K562 (cell line): ENCODE data around the gene RANGAP1. TPM values are rescaled to one million over a fixed set of nuclear protein-coding genes. Genes with fewer than 3 reads are reported as not detected.

ENCODE experiments used
- BCLAF1 ChIP-seq, 2 experiments: fragments of 450-650 bp in 1 of 2; IDR thresholded peaks; 2 replicates each; pipeline ENCODE4 v1.6.1; 2011 to 2017; ENCODE audit warnings: low read depth in 2 of 2, antibody characterized with exemption in 1 of 2, borderline replicate concordance in 1 of 2, low read length in 1 of 2, mild to moderate bottlenecking in 1 of 2, mixed read lengths in 1 of 2; ENCODE audit not compliant: control insufficient read depth in 1 of 2
- BDP1 ChIP-seq: IDR thresholded peaks from 3 replicates; pipeline ENCODE4 v1.6.1; 2011; ENCODE audit not compliant: insufficient read length, insufficient read depth
- GMEB1 ChIP-seq: fragments of 250-450 bp; sonication (Bioruptor Pico); IDR thresholded peaks from 2 replicates; pipeline ENCODE4 v1.4.0; 2020; ENCODE audit warnings: mild to moderate bottlenecking
- NFE2L1 ChIP-seq: fragments of 450-650 bp; IDR thresholded peaks from 2 replicates; pipeline ENCODE4 v1.6.1; 2016; ENCODE audit warnings: missing genetic modification characterization, low read depth, mild to moderate bottlenecking, missing compliant biosample characterization, moderate library complexity, borderline replicate concordance
- NRF1 ChIP-seq, 2 experiments: fragments of 450-650 bp; IDR thresholded peaks in 1 of 2; conservative IDR thresholded peaks in 1 of 2; 2 replicates each; pipeline ENCODE4 v1.6.1; 2014; ENCODE audit warnings: mild to moderate bottlenecking in 2 of 2
- PHF8 ChIP-seq: fragments of 200-600 bp; sonication (generic); IDR thresholded peaks from 2 replicates; pipeline ENCODE4 v1.6.1; 2012; ENCODE audit warnings: mixed run types, mild to moderate bottlenecking, inconsistent platforms, low read length, moderate library complexity, borderline replicate concordance
- RBFOX2 ChIP-seq: fragments of 200-400 bp; formaldehyde crosslinking; IDR thresholded peaks from 2 replicates; pipeline ENCODE4 v1.6.1; 2017; ENCODE audit warnings: low read depth, mild to moderate bottlenecking, low read length, moderate library complexity
- RBM14 ChIP-seq: fragments of 200-400 bp; formaldehyde crosslinking; IDR thresholded peaks from 2 replicates; pipeline ENCODE4 v1.6.1; 2018; ENCODE audit warnings: low read depth, mild to moderate bottlenecking, low read length, moderate library complexity, borderline replicate concordance; ENCODE audit not compliant: insufficient read depth
- SETDB1 ChIP-seq: IDR thresholded peaks from one replicate; pipeline ENCODE4 v1.6.1; 2012; ENCODE audit warnings: low read length, control low read depth, inconsistent platforms
- SMAD3 ChIP-seq: fragments of 450-650 bp; formaldehyde crosslinking; conservative IDR thresholded peaks from 2 replicates; pipeline ENCODE4 v1.4.0; 2020; ENCODE audit warnings: mild to moderate bottlenecking
- TCF7 ChIP-seq: sonication (generic); IDR thresholded peaks from 2 replicates; pipeline ENCODE4 v1.6.1; 2016; ENCODE audit warnings: antibody characterized with exemption, borderline replicate concordance
- TRIM25 ChIP-seq: fragments of 450-650 bp; IDR thresholded peaks from 2 replicates; pipeline ENCODE4 v1.7.0; 2016; ENCODE audit warnings: borderline replicate concordance
- USF2 ChIP-seq: sonication (generic); formaldehyde crosslinking; IDR thresholded peaks from 2 replicates; pipeline ENCODE4 v1.5.0; 2020; ENCODE audit warnings: missing genetic modification reagents
- ZNF239 ChIP-seq: fragments of 250-450 bp; sonication (Bioruptor Pico); IDR thresholded peaks from 2 replicates; pipeline ENCODE4 v1.4.0; 2020; ENCODE audit warnings: mild to moderate bottlenecking
- ZNF76 ChIP-seq: fragments of 250-450 bp; sonication (Bioruptor Pico); IDR thresholded peaks from 2 replicates; pipeline ENCODE4 v1.4.0; 2020; ENCODE audit warnings: mild to moderate bottlenecking, moderate library complexity, borderline replicate concordance
- ZZZ3 ChIP-seq: fragments of 450-650 bp; IDR thresholded peaks from 2 replicates; pipeline ENCODE4 v1.6.1; 2016; ENCODE audit warnings: antibody characterized with exemption, mild to moderate bottlenecking, moderate library complexity
- polyA plus RNA-seq, 8 experiments: library from polyadenylated mRNA; depleted of rRNA in 4 of 8; stranded (reverse) in 5 of 8; unstranded in 3 of 8; fragments of >200 nt; fragmentation: Nextera tagmentation in 2 of 8; fragmentation: Illumina TruSeq in 1 of 8; extraction: Ambion mirVana in 2 of 8; extraction: Trizol in 1 of 8; gene quantifications; 2 replicates each; pipeline versions ENCODE4 v1.2.1 to v1.2.3, GENCODE V29; 2011 to 2014; ENCODE audit warnings: inconsistent platforms in 1 of 8, missing spikeins in 1 of 8
- total RNA-seq, 7 experiments: library from RNA; depleted of rRNA in 6 of 7; stranded (reverse); fragments of >200 nt in 6 of 7; fragmentation: Illumina TruSeq in 2 of 7; extraction: Trizol in 2 of 7; gene quantifications; 2 replicates each; pipeline versions ENCODE4 v1.2.1 to v1.2.3, GENCODE V29; 2011 to 2021; ENCODE audit warnings: low replicate concordance in 1 of 7

RANGAP1 gene
- total and polyA plus RNA-seq, 9 of the 15 experiments (the other 6 are each of a cell fraction or from before 2014, with no cell fraction given) = 2.1 to 104 (median 50.6) TPM

- peak; percentile 91; the same call in 1 of the 2 replicates for TF ChIP-seq PHF8
- TF ChIP-seq ZNF76 (CRISPR knock-in tag) = no peak
- TF ChIP-seq BDP1 = no peak
- no peak for TF ChIP-seq ZZZ3
- no peak for TF ChIP-seq SMAD3
- no peak for TF ChIP-seq GMEB1
- TF ChIP-seq TRIM25 = no peak
- TF ChIP-seq SETDB1 = no peak
- peak; percentile 84 for TF ChIP-seq RBFOX2
- TF ChIP-seq BCLAF1 (IDR thresholded peaks at IDR 0.05; ENCODE audit: borderline replicate concordance in 1 of 2, control insufficient read depth in 1 of 2, low read depth in 2 of 2, low read length in 1 of 2) = no peak
- TF ChIP-seq NRF1 (conservative IDR thresholded peaks at IDR 0.05 in 1 of 2, IDR thresholded peaks at IDR 0.05 in 1 of 2) = peak; percentile 60 to 64; a peak in 3 of 4 replicates
- no peak for TF ChIP-seq TCF7
- TF ChIP-seq NFE2L1 (tag) = no peak
- no peak for TF ChIP-seq ZNF239 (CRISPR knock-in tag)
- TF ChIP-seq USF2 (CRISPR knock-in tag) = no peak
- no peak for TF ChIP-seq RBM14
Measured at GRCh38 chr22:41204992-41205900, 80.7 kb downstream of the RANGAP1 start, which contains the start of gene L3MBTL2 (continued).
